CD4-positive, alpha-beta T cell treated with Interleukin-2 at 100 ng/mL for 4 hours (primary cell): ENCODE results near the gene DCDC2C.
"Not testable (repeated sequence)": the region's sequence is repeated elsewhere in the genome, so short reads cannot be mapped to it uniquely, and the experiment has no call there.

Experiments used
- DNase-seq: peaks from one replicate; pipeline ENCODE4 v3.0.0-alpha.2; 2020; ENCODE audit warnings: low spot score

DCDC2C gene

GRCh38 chr2:3777966-3778365, 74.6 kb downstream of the DCDC2C start:
- DNase-seq, result no peak

DNA sequence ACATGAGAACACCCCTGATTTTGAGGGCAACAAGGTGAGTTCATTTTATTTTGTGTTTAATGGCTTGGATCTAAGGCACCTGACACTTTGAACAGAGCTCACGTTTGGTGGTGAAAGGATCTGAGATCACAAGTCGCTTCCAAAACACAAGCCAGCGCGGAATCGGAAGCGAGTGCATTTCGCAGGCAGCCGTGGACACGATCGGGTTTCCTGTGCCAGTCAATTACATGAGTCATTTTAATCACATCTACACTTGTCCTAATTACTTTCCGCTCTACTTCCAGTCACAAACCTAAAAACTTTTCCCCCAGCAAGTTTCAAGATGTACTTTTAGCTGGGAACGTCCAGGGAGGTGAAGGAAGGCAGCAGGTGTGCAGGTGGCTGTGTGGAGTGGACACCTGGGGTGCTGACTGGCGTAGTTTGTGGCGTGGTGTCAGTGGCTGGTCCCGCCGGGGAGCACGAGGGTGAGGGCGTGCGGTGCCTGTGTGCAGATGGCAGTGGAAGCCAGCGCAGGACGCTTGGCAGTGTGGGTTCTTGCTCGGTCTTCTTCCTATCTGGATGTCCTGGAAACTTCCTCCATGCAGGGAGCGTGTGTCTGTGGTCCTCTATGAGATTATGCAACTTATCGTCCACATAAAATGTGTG, 75.6 kb downstream of the DCDC2C start:
- no peak for DNase-seq

DNA sequence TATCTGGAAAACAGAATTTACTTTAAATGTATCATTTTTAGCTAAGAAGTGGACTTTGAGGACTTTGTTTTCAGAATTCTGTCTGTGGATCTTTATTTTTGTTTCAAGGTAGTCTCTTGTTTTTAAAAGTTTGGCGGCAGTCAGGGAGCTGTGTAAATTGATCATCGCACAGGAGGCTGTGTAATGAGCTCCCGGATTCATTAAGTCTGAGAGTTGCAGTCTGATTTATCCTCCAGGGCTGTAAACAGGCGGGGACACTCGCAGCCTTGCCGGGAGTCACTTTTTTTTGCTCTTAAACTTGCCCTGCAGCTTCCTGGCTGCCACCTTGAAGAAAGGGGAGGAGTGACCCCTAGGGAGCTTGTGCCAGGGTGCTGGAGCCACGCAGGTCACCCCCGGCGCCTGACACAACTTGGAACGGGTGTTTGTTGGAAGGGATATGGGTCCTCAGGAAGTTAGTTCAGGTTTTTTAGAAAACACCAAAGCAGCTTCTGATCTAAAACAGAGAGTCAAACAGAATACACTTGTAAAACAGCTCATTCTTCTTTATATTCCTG, 76.2 kb downstream of the DCDC2C start:
- DNase-seq, result no peak

DNA sequence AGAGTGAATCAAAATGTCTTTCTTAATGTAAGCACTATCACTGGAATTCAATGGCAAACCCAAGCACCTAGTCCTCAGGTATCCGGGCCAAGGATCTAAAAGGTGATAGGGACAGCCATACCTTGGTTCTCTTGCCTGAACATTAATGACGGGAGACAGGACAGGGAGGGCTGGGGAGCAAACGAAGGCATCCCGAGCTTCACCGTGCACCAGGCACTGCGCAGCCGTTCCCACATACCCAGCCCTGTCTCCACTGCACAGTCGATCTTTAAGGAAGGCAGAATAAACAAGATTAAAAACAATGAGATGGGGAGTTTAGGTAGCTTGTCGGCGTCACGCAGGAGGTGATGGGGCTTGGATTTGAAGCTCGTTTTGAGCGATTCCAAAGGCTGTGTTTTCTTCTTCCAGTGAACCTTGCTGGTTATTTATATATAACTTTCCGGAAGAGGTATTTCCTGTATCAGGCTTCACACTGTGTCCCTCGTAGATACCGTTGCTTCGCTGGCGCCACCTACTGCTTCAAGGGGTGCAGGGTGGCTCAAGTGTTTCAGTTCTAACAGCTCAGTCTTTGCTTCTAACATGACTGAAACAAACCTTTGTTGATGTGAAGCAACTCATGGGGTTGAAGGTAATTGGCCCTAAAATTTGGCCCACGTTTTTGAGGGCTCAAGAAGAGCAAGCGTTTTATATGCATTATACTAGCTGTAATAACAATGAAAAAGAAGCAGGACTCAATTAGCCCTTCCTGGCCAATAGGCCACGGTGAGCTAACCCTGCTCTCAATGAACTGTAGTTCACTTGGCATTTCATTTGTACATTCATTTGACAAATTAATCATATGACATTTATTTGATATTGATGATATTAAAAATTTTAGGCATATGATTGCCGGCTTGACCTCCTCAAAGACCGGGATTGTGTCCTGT, 77.4 kb downstream of the DCDC2C start:
- peak; percentile 35 for DNase-seq

- DNase-seq, result no peak
Measured at GRCh38 chr2:3784731-3785130, 81.4 kb downstream of the DCDC2C start.

DNA sequence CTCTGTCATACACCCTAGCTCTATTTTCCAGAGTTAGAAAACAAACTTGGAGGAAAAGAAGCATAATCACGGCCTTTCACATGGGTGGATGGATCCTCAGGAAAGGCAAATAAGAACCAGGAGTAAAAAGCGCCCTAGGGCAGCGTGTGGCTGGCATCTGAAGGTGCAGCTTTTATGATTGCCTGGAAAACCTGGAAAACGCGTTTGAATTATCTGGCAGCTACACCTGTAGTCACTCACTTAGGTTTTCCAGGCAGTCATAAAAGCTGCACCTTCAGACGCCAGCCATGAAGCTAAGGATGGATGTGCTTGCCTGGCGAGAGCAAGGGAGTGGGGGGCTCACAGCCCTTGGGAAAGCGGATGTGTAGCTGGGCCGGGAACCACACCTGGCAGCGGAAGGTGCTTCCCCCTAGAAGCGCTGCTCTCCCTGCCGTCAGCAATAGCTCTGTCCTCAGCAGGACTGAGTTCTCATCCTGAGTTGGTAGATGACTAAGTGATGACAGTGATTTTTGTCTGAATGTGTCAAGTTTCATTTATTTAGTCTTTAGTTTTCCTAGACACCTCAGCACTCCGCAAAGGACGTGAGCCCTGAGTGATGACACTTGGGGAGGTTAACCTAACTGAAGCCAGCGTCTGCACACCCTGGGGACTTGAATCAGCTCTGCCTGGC, 82.0 kb downstream of the DCDC2C start:
- DNase-seq, result no peak

- DNase-seq, result no peak
Measured at GRCh38 chr2:3785890-3786273, 82.5 kb downstream of the DCDC2C start.

DNA sequence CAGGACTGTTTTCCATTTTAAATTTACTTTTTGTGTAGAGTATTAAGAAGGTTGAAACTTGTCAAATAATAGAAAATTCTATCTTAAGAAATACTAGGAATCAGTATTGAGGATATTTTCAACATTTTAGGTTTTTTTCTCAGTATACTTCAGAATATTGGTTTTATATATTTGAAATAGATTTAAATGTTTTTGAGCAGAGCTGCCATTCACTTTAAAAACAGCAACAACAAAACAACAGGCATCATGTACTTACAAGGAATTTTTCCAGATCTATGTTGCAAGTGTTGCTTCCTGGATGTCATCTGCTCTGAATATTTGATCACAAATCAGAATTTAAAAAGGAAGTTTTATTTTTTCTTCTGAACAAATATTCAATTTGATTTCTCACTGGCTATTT, 84.4 kb downstream of the DCDC2C start:
- no peak for DNase-seq

DNA sequence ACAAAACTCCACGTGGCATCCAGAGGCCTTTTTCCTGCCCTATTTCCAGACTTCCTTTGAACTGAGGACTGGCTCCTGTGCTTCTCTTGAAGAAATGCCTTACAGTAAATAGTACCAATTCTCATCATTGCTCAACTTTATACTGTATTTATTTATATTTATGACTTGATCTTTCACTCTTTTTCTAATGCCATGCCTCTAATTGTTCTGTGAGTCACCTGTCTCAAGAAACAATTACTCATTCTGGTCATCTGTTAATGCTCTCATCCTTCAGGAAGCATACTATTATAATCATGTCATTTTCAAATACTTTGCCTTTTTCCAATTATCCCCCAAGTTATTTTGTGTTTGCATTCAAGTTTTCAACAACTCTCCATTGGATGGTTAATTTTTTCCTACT, 85.9 kb downstream of the DCDC2C start:
- no peak for DNase-seq

- DNase-seq, result no peak
Measured at GRCh38 chr2:3793249-3793648, 89.9 kb downstream of the DCDC2C start.

DNA sequence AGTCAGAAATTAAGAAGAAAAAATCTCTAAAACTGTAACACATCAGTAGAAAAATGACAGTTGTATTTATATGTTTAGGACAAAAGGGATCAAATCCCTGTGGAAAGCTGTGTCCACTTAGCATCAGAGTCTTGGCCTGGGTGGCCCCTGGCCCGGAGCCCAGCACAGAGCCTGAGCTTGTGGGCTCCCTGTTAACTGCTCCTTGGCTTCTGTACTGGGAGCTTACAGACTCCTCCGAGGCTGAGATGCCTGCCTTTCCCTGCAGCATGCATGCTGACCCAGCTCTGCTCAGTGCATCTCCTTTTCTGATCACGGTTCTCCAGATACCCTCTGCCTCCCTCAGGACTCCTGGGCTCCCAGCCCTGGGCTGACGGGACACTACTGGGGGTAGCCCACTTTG, 98.1 kb downstream of the DCDC2C start:
- no peak for DNase-seq

DNA sequence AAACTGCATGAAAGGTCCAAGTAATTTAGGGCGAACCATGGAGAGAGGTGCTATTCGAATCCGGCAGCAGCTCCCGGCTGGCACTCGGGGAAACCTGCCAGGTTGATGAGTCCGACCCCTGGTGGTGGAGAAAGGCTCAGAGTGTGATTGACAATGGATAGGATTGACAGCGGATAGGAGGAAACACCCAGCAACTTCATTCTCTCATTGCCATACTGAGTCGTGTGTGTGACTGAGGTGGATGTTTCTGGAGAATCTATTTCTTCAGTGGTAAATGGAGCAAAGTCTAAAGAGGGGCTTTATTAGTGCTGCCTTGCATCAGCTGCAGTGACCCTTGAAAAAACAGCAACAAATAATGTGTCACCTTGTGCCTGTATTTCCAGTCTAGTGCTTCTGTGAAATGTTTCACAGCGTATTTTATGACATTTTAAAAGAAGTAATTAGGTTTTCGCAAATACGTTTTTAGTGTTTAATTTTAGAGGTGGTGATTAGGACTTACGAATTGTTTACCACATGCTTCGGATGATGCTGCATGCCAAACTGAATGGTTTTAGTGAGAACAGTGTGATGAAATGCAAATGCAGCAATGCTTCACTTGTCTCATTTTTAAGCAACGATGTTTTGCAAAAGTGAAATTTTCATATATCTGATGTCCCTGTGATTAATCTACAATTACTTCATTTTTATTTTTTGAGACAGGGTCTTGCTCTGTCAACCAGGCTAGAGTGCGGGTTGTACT, 102.0 kb downstream of the DCDC2C start:
- no peak for DNase-seq

DNA sequence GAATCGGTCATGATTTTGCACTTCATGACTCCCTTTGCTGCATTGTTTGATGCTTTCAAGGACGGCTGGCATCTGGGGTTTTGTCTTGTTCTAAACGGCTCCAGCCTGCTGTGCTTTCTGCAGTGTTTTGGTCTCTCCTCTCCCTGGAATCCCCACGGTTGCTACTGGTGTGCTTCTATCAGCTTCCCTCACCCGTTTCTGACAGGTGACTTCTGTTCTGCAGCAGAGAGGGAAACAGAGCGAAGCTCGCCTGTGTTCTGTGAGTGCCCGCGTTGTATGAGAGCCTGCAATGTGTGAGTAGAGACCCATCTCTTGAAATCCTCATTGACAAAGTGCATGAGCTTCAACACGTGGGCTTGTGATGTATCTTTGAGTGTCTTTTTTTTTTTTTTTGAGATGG, 102.8 kb downstream of the DCDC2C start:
- no peak for DNase-seq

DNA sequence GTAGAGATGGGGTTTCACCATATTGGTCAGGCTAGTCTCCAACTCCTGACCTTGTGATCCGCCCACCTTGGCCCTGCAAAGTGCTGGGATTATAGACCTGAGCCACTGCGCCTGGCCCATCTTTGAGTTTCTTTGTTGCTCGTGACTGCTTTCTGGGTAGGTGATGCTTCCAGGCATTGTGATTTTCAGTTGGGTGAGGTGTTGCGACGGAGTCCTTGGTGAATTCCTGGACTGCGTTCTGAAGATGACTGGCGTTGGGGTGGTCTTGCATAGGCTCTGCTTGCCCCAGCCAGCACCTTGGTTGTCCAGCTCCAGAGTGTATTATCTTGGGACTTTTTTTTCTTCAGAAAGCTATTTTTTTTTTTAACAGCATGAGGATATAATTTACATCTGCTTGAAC, 103.4 kb downstream of the DCDC2C start:
- DNase-seq, result no peak

DNA sequence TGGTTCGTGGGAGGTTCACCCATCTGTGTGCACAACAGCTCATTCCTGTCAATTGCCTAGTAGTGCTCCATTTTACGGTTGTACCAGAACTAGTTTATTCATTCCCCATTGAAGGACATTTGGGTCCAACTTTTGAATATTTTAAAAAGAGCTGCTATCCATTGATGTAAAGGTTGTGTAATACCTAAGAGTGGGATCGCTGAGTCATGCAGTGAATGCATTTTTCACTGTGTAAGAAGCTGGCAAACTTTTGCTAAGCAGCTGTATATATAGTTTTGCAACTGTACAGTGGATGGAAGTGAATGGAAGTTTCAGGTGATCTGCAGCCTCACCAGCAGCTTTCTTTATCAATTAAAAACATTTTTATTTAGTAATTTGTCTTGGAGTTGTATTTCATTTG, 104.5 kb downstream of the DCDC2C start:
- DNase-seq, result no peak

DNA sequence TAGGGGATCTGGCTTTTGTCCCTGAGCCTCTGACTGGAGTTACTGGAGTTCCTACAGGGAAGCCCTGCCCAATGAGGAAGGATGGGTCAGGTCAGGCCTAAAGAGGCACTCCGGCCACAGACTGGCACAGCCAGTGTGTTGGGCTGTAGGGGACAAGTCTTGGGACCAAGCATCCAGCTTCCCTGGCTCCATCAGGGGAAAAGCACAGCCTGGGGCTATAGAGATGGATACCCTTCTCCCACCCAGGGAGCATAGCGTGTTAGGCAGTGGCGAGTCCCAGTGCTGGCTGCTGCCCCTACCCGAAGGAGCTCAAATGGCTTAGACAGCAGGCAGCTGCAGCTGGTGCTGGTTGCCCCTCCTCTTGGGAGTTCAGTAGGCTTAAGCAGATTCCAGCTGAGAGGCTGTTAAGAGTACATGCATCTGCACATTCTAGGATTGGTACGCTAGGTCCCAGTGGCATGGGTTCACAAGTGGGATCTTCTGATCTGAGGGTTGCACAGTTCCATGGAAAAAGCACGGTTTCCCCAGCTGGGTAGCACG, 111.4 kb downstream of the DCDC2C start:
- no peak for DNase-seq

DNA sequence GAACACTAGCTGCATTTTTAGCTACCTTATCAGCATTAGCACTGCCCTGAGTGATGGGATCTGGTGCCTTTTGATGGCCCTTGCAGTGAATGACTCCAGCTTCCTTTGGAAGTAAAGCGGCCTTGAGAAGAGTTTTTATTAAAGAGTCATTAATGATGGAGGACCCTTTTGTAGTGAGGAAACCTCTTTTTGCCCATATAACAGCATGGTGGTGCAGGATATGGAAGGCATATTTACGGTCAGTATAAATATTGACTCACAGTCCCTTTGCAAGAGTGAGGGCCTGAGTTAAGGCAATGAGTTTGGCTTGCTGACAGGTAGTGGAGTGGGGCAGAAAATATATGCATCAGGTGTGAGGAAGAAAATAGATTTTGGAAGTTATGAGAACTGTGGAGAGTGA, 113.8 kb downstream of the DCDC2C start:
- DNase-seq, result not testable (repeated sequence)

DNA sequence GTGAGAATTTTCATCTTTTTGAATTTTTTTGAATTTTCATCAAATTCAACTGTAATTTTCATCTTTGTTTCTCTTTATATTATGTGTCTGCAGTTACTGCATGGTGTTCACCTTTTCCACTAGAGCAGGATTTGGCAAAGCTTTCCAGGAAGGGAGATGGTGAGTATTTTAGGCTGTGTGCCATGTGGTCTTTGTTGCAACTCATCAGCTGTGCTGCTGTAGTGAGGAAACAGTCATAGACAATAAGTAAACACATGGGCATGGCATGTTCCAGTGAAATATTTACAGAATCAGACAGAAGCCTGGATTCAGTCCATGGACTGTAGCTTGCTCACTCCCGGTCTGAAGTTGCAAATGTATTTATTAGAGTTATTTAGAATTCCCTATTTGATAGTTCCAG, 120.4 kb downstream of the DCDC2C start:
- DNase-seq, result no peak

- no peak for DNase-seq
Measured at GRCh38 chr2:3827673-3828575, 124.5 kb downstream of the DCDC2C start.

- DNase-seq, result no peak
Measured at GRCh38 chr2:3830796-3831195, 127.4 kb downstream of the DCDC2C start.

DNA sequence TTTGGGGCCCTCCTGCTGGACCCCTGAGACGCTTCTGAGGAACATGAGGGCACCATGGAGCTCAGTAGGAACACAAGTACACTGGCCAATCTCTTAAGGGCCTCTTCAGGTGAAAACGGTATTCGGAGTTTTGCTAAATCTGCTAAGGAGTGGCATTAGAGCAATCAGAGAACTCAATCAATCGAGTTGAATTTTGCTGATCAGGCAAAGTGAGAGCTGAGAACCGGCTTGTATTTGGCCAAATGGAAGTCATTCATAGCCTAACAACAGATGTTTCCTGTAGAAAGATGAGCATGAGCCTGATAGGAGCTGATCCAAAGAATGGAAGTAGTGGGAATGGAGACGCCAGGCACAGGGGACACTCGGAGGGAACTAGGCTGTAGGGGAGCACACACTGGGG, 133.7 kb downstream of the DCDC2C start:
- DNase-seq, result no peak
